ENCODE measurements around the gene PSPH.

- TF ChIP-seq POLR2A (IDR thresholded peaks at IDR 0.05; ENCODE audit: borderline replicate concordance, extremely low read depth, insufficient read depth, insufficient read length): no peak
- peak; percentile 9; the same call in 1 of the 2 replicates for TF ChIP-seq POLR2AphosphoS5 (IDR thresholded peaks at IDR 0.05; ENCODE audit: low read depth, low read length)
- TF ChIP-seq ZBTB33 (IDR thresholded peaks at IDR 0.05; ENCODE audit: extremely low read depth, insufficient replicate concordance, low read length): no peak
- no peak for TF ChIP-seq EZH2 (IDR thresholded peaks at IDR 0.05)
- no peak for TF ChIP-seq CTCF (IDR thresholded peaks at IDR 0.05 in 2 of 3, conservative IDR thresholded peaks at IDR 0.05 in 1 of 3; ENCODE audit: borderline replicate concordance in 1 of 3, insufficient read depth in 1 of 3, low read depth in 2 of 3, low read length in 2 of 3)
- TF ChIP-seq YY1 (IDR thresholded peaks at IDR 0.05; ENCODE audit: extremely low read depth, insufficient replicate concordance, low read depth, low read length): no peak
- no peak for TF ChIP-seq JUND (IDR thresholded peaks at IDR 0.05)
These were observed 40.3 kb upstream of the PSPH start for GRCh38 chr7:56091591-56091990.
